GM12891 (cell line): ENCODE data around the gene INPP4A.

Source experiments
- POLR2A ChIP-seq: IDR thresholded peaks from 2 replicates; pipeline ENCODE4 v1.6.1; 2011; ENCODE audit warnings: low read depth, low read length, control low read depth
- POLR2AphosphoS5 ChIP-seq: IDR thresholded peaks from 2 replicates; pipeline ENCODE4 v1.6.1; 2011; ENCODE audit warnings: low read depth, low read length, control low read depth
- SPI1 ChIP-seq: IDR thresholded peaks from 2 replicates; pipeline ENCODE4 v1.6.1; 2011; ENCODE audit warnings: low read depth, low read length, control low read depth
- TAF1 ChIP-seq: IDR thresholded peaks from 2 replicates; pipeline ENCODE4 v1.6.1; 2011; ENCODE audit warnings: low read depth, low read length, control low read depth

GRCh38 chr2:98573426-98573825 is 128.8 kb downstream of the INPP4A start:
- TF ChIP-seq POLR2AphosphoS5, result no peak
- no peak for TF ChIP-seq TAF1
- no peak for TF ChIP-seq POLR2A
- TF ChIP-seq SPI1, result no peak
